AG08395 (cell line): ENCODE data around the gene OR10H4.
"Not testable (repeated sequence)": the region's sequence is repeated elsewhere in the genome, so short reads cannot be mapped to it uniquely, and the experiment has no call there.

ENCODE experiments used
- DNase-seq: peaks from one replicate; pipeline ENCODE4 v3.0.0; 2012; ENCODE audit warnings: mixed read lengths, low spot score

The OR10H4 gene

GRCh38 chr19:15948223-15949058 lies at the start of gene OR10H4:
OR10H4 (plus strand) TSS chr19:15949008; CDS start chr19:15949008, 0 bp downstream.
- DNase-seq, result no peak

GRCh38 chr19:15899561-15899960 lies 49.2 kb upstream of the OR10H4 start:
- not testable (repeated sequence) for DNase-seq

GRCh38 chr19:15900032-15900431 lies 48.8 kb upstream of the OR10H4 start:
- not testable (repeated sequence) for DNase-seq

GRCh38 chr19:15900504-15900903 lies 48.3 kb upstream of the OR10H4 start:
- DNase-seq, result no peak

GRCh38 chr19:15902254-15902653 lies 46.6 kb upstream of the OR10H4 start:
- DNase-seq, result no peak

- not testable (repeated sequence) for DNase-seq
These were observed 45.9 kb upstream of the OR10H4 start for GRCh38 chr19:15902898-15903297.

GRCh38 chr19:15905026-15905425 lies 43.8 kb upstream of the OR10H4 start:
- DNase-seq, result no peak

GRCh38 chr19:15911599-15912235 lies 37.1 kb upstream of the OR10H4 start:
- no peak for DNase-seq

- DNase-seq, result no peak
These were observed 35.4 kb upstream of the OR10H4 start for GRCh38 chr19:15913384-15913783.

- DNase-seq, result no peak
These were observed 35.0 kb upstream of the OR10H4 start for GRCh38 chr19:15913830-15914229.

- DNase-seq, result no peak
These were observed 33.7 kb upstream of the OR10H4 start for GRCh38 chr19:15915109-15915508.

- DNase-seq, result no peak
These were observed 29.6 kb upstream of the OR10H4 start for GRCh38 chr19:15919243-15919642.

- no peak for DNase-seq
These were observed 26.8 kb upstream of the OR10H4 start for GRCh38 chr19:15922021-15922420.

- no peak for DNase-seq
These were observed 25.1 kb upstream of the OR10H4 start for GRCh38 chr19:15923702-15924101.

GRCh38 chr19:15926484-15926883 lies 22.3 kb upstream of the OR10H4 start:
- DNase-seq, result no peak

- no peak for DNase-seq
These were observed 20.5 kb upstream of the OR10H4 start for GRCh38 chr19:15928321-15928720.

GRCh38 chr19:15933761-15934331 lies 15.0 kb upstream of the OR10H4 start:
- not testable (repeated sequence) for DNase-seq

- no peak for DNase-seq
These were observed 14.3 kb upstream of the OR10H4 start, which contains the start of gene CYP4F11 for GRCh38 chr19:15934332-15935078. CYP4F11 (minus strand) TSS chr19:15934529; CDS start chr19:15934408, 121 bp downstream.

GRCh38 chr19:15935167-15935702 lies 13.6 kb upstream of the OR10H4 start:
- DNase-seq, result no peak

GRCh38 chr19:15936173-15936572 lies 12.6 kb upstream of the OR10H4 start:
- no peak for DNase-seq

GRCh38 chr19:15936950-15937349 lies 11.9 kb upstream of the OR10H4 start:
- DNase-seq, result no peak

GRCh38 chr19:15937771-15938170 lies 11.0 kb upstream of the OR10H4 start:
- DNase-seq, result no peak
